Activated CD4-positive, alpha-beta T cell treated with anti-CD3 and anti-CD28 coated beads for 48 hours (primary cell): ENCODE data around the gene COBL.

Source experiments
- DNase-seq: peaks from one replicate; pipeline ENCODE4 v3.0.0-alpha.2; 2020

Gene COBL

DNA sequence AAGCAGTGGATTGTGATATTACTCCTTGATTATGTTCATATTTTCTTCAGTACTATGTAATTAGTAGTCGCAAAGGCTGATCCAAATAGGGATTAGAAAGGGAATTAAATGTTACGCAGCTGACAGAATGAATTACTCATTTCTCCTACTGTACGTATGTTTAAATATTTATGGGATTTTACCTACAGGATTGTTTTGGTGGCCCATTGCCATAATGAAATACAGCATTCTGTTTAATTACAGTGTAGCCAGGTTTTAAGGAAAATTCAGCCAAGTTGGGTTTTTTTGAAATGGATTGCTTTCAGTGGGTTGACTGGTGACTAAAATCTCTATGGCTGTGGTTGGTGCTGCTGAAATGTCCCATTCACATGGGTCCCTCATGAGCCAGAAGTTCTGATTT is 336.2 kb downstream of the COBL start:
- no peak for DNase-seq

DNA sequence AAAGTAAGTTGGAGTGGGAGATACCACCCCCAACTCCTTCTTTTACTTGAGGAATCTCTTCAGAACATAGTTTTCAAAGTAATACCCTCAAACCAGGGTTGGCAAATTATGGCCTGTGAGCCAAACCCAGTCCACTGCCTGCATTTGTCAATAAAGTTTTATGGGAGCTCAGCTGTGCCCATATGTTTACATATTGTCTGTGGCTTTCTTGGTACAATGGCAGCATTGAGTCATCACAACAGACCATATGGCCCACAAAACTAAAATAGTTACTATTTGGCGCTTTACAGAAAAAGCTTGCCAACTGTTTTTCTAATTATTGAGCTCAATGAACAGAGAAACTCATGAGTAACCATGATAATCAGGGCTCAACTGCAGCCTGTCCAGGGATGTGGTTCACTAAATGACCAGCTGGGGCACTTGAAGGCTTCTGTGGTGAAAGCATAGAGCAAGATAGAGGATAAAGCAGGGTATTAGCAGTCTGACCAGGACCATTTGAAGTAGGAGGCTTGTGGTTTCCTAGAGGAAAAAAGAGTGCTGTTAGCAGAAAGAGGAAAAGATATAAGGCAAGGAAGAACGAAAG is 337.9 kb downstream of the COBL start:
- DNase-seq = no peak

DNA sequence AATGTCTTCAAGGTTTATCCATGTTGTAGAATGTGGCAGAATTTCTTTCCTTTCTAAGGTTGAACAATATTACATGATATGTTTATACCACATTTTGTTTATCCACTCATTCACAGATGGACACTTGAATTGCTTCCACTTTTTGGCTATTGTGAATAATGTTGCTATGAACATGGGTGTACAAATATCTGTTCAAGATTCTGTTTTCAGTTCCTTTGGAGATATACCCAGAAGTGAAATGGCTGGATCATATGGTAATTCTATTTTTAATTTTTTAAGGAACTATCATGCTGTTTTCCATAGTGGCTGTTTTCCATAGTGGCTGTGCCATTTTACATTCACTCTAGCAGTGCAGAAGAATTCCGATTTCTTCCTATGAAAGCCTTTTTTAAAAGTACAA is 339.2 kb downstream of the COBL start:
- no peak for DNase-seq

DNA sequence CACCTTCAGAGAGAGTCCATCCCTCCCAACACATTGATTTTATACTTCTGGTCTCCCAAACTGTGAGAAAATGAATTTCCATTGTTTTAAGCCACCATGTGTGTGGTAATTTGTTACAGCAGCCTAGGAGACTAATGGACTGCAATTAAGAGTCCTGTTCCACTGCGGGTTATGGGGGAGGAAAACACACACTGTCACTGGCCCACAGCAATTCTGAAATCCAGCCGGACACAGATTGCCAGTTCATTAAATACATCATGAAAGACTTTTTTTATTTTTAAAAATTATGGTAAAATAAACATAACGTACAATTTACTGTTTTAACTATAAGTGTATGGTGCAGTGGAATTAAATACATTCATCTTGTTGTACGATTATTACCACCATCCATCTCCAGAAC is 340.5 kb downstream of the COBL start:
- no peak for DNase-seq

DNA sequence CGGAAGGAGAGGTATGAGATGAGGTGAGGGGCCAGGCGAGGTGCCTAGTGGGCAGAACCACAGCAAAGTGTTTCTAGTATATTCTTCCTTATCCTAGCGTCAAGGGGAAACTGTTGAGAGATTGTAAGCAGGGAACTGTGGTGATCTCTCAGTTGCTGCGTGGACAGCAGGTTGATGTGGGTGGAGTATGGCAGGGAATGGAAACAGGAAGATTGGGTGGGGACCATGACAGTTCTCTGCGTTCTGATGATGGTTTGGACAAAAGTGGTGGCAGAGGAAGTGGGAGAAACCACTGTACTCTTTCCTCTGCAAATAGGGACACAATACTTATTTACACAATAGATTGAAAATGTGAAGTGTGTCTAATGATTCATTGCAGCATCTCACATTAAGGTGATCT is 342.4 kb downstream of the COBL start:
- DNase-seq = no peak

DNA sequence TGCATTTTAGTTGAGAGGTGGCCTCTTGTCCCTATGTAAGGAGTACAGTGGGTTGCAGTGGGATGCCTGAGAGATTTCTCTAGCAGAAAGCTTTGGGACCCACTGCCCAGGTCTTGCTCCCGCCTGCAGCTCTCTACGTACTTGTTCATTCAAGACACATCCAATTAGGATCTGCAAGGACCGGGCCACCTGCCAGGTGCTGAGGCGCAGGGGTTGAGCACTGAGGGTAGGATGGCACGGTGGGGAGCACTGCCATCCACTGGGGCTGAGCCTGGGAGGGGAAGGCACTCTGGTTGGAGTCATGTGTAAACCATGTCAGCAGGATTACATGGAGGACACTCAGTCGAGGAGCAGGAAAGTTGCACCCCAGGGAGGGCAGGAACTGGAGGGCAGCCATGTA is 342.8 kb downstream of the COBL start:
- no peak for DNase-seq

DNA sequence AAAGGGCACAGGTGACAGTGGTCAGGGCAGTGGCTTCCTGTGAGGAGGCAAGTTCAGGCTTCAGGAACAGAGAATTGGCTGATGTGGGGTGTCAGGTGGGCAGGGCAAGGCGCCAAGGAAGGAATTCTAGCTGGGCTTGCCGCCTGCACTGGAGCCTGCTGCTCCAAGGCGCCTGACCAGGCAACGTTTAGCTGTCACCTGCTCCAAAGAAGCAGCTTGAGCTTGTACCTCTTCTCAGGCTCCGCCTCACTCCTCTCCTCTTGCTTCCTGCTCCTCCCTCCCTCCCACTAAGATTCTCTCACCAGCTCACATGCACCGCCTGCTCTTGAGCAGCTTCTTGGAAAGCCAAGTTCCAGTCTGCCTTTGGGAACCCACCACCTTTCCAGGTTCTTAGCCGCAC is 346.5 kb downstream of the COBL start:
- DNase-seq = no peak
